Loucy (cell line): ENCODE measurements around the gene WNK1.

ENCODE experiments used
- H2AFZ ChIP-seq: fragments of 200-600 bp; sonication (generic); 2 replicates; pipeline ENCODE4 v1.6.0; 2016; ENCODE audit warnings: antibody characterized with exemption, mild to moderate bottlenecking, low read length, moderate library complexity
- H3F3A ChIP-seq: fragments of 200-600 bp; 2 replicates; pipeline ENCODE4 v1.6.0; 2016; ENCODE audit warnings: antibody characterized with exemption, low read depth, mild to moderate bottlenecking
- H3K27me3 ChIP-seq: fragments of 200-600 bp; sonication (generic); 2 replicates; pipeline ENCODE4 v1.6.1; 2014; ENCODE audit warnings: low read length, mild to moderate bottlenecking; ENCODE audit not compliant: insufficient read depth, poor library complexity, severe bottlenecking
- H3K36me3 ChIP-seq: fragments of 200-600 bp; sonication (generic); 2 replicates; pipeline ENCODE4 v1.6.1; 2016; ENCODE audit warnings: low read length; ENCODE audit not compliant: insufficient read depth
- H3K4me1 ChIP-seq: fragments of 200-600 bp; sonication (generic); 2 replicates; pipeline ENCODE4 v1.5.1; 2014; ENCODE audit warnings: low read length, mild to moderate bottlenecking; ENCODE audit not compliant: insufficient read depth, poor library complexity, severe bottlenecking
- H3K4me2 ChIP-seq: fragments of 200-600 bp; sonication (generic); 2 replicates; pipeline ENCODE4 v1.6.0; 2014; ENCODE audit warnings: antibody characterized with exemption, low read length, low read depth, mild to moderate bottlenecking; ENCODE audit not compliant: poor library complexity, severe bottlenecking
- H3K4me3 ChIP-seq: fragments of 200-600 bp; sonication (generic); 2 replicates; pipeline ENCODE4 v1.5.1; 2014; ENCODE audit warnings: low read length, mild to moderate bottlenecking, mixed read lengths; ENCODE audit not compliant: poor library complexity, severe bottlenecking
- H3K79me2 ChIP-seq: fragments of 200-600 bp; sonication (generic); 2 replicates; pipeline ENCODE4 v1.6.1; 2014; ENCODE audit warnings: low read length; ENCODE audit not compliant: insufficient read depth
- H3K9ac ChIP-seq: fragments of 200-600 bp; sonication (generic); 2 replicates; pipeline ENCODE4 v1.6.0; 2014; ENCODE audit warnings: mild to moderate bottlenecking, low read depth, low read length, moderate library complexity; ENCODE audit not compliant: poor library complexity, severe bottlenecking
- H3K9me2 ChIP-seq: fragments of 200-600 bp; sonication (generic); replicated peaks from 2 replicates; pipeline ENCODE4 v1.6.1; 2016; ENCODE audit warnings: low read depth, low read length, mixed read lengths
- H3K9me3 ChIP-seq: fragments of 200-600 bp; sonication (generic); 2 replicates; pipeline ENCODE4 v1.6.1; 2014; ENCODE audit warnings: mild to moderate bottlenecking, antibody characterized with exemption, low read length, low read depth; ENCODE audit not compliant: insufficient read depth
- H4K20me1 ChIP-seq: fragments of 200-600 bp; sonication (generic); 2 replicates; pipeline ENCODE4 v1.6.0; 2014; ENCODE audit warnings: antibody characterized with exemption, low read length, mild to moderate bottlenecking; ENCODE audit not compliant: insufficient read depth, poor library complexity, severe bottlenecking
- EZH2phosphoT487 ChIP-seq: fragments of 200-600 bp; IDR thresholded peaks from 2 replicates; pipeline ENCODE4 v1.6.1; 2018; ENCODE audit warnings: antibody characterized with exemption, mild to moderate bottlenecking, moderate library complexity, borderline replicate concordance
- TF ChIP-seq, protein P1 (sequence below): fragments of 200-600 bp; sonication (generic); conservative IDR thresholded peaks from 2 replicates; pipeline ENCODE4 v1.5.1; 2014; ENCODE audit warnings: mild to moderate bottlenecking, antibody characterized with exemption, low read length

The WNK1 gene

DNA sequence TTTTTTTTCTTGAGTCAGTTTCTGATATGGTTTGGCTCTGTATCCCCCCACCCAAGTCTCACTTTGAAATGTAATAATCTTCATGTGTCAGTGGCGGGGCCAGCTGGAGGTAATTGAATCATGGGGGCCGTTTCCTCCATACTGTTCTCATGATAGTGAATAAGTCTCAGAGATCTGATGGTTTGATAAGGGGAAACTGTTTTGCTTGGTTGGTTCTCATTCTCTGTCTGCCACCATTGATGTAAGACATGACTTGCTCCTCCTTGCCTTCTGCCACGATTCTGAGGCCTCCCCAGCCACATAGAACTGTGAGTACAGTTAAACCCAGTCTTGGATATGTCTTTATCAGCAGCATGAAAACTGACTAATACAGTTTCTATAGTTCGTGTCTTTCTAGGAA lies 42.9 kb downstream of the WNK1 start:
- H3K79me2 ChIP-seq: peaks cover 97% of the 10 kb centered on the region
- peak overlapping the region; percentile 46 for H3K4me3 ChIP-seq
- no peak overlapping the region for H2AFZ ChIP-seq
- H3K27me3 ChIP-seq: no peaks in the 10 kb centered on the region
- H3K9ac ChIP-seq: peak overlapping the region; percentile 10
- peaks cover 54% of the 10 kb centered on the region for H3K4me1 ChIP-seq
- H4K20me1 ChIP-seq: peaks cover 95% of the 10 kb centered on the region
- no peaks in the 10 kb centered on the region for H3K9me2 ChIP-seq
- H3K9me3 ChIP-seq: no peaks in the 10 kb centered on the region
- TF ChIP-seq, protein P1, sequence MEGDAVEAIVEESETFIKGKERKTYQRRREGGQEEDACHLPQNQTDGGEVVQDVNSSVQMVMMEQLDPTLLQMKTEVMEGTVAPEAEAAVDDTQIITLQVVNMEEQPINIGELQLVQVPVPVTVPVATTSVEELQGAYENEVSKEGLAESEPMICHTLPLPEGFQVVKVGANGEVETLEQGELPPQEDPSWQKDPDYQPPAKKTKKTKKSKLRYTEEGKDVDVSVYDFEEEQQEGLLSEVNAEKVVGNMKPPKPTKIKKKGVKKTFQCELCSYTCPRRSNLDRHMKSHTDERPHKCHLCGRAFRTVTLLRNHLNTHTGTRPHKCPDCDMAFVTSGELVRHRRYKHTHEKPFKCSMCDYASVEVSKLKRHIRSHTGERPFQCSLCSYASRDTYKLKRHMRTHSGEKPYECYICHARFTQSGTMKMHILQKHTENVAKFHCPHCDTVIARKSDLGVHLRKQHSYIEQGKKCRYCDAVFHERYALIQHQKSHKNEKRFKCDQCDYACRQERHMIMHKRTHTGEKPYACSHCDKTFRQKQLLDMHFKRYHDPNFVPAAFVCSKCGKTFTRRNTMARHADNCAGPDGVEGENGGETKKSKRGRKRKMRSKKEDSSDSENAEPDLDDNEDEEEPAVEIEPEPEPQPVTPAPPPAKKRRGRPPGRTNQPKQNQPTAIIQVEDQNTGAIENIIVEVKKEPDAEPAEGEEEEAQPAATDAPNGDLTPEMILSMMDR: no peak
- no peak for TF ChIP-seq EZH2phosphoT487
- H3K4me2 ChIP-seq: peak overlapping the region; percentile 74
- H3F3A ChIP-seq: peaks cover 9% of the 10 kb centered on the region; the same call in 1 of the 2 replicates
- no peaks in the 10 kb centered on the region for H3K36me3 ChIP-seq

DNA sequence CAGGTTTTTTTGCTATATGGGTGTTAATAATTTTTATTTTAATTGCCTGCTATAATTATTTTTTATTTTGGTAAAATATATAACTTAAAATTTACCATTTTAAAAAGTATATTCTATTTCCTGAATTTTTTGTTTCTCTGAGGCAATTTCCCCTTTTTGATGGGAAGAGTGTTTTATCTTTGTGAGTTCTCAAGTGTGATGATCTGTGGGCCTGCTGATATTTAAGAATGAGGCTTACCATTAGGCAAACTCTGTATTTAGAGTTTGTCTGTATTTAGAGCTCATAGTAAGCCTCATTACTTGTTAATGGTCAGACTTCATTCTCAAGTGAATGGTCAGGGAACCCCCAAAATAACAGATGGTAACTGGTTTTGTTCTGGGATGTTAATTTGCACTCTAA lies 48.0 kb downstream of the WNK1 start:
- no peaks in the 10 kb centered on the region for H3F3A ChIP-seq
- H3K36me3 ChIP-seq: no peaks in the 10 kb centered on the region
- no peaks in the 10 kb centered on the region for H3K27me3 ChIP-seq
- no peak overlapping the region for H3K9ac ChIP-seq
- H4K20me1 ChIP-seq: peaks cover 97% of the 10 kb centered on the region
- TF ChIP-seq, protein P1: no peak
- no peak for TF ChIP-seq EZH2phosphoT487
- H3K4me3 ChIP-seq: no peak overlapping the region
- no peaks in the 10 kb centered on the region for H3K9me3 ChIP-seq
- H3K4me1 ChIP-seq: peaks cover 30% of the 10 kb centered on the region
- H3K9me2 ChIP-seq: no peaks in the 10 kb centered on the region
- H3K79me2 ChIP-seq: peaks cover 99% of the 10 kb centered on the region
- H3K4me2 ChIP-seq: no peak overlapping the region
- H2AFZ ChIP-seq: no peak overlapping the region

DNA sequence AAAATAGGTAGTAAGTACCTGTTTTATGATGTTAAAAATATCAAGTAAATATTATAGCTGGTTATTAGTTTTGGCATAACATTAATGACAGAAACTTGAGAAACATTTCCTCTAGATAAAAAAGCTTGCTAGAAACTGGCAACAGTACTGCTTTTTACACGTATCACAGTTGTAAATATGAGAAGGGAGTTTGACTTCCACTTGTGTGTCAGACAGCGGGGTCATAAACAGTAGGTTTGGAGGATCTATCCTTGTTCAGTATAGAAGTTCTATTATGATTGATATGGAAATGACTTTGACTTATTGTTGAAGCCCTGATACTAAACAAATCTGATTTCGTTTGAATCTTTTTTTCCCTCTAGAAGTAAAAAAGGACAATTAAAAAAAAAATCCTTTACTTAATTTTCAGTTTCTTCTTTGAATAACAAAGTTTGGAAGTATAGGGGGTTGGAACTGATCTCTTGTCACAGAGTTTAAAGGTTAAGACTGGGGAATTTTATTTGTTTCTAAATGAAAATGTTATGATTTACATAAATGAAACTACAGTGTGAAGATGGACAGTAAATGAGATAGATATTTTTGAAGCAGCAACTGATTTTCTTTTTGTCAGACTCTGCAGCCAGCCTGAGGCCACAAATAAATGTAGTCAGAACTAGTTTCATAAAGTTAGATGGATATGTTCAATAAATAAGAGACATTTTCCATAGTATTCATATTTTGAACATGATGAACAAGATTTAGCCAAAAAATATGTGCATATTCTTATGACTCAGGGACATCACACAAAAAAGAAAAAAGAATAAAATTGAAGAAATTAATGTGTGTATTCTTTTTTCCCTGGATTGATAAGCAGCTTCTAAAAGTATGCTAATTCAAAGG lies 50.1 kb downstream of the WNK1 start:
- peaks cover 8% of the 10 kb centered on the region; the same call in 1 of the 2 replicates for H3F3A ChIP-seq
- H4K20me1 ChIP-seq: peaks cover 98% of the 10 kb centered on the region
- no peak overlapping the region for H3K9ac ChIP-seq
- no peaks in the 10 kb centered on the region for H3K9me2 ChIP-seq
- H3K36me3 ChIP-seq: no peaks in the 10 kb centered on the region
- TF ChIP-seq EZH2phosphoT487: no peak
- TF ChIP-seq, protein P1: no peak
- peaks cover 99% of the 10 kb centered on the region for H3K79me2 ChIP-seq
- no peaks in the 10 kb centered on the region for H3K9me3 ChIP-seq
- no peak overlapping the region for H3K4me3 ChIP-seq
- H3K27me3 ChIP-seq: no peaks in the 10 kb centered on the region
- H2AFZ ChIP-seq: no peak overlapping the region
- no peak overlapping the region for H3K4me2 ChIP-seq
- H3K4me1 ChIP-seq: peaks cover 33% of the 10 kb centered on the region
